GOT3 (cell line): ENCODE measurements around the gene TUSC1.
"Not testable (repeated sequence)": the region's sequence is repeated elsewhere in the genome, so short reads cannot be mapped to it uniquely, and the experiment has no call there.

Experiments used
- DNase-seq: peaks from one replicate; lab custom pipeline; 2025; ENCODE audit warnings: mixed read lengths; lab: John Stamatoyannopoulos, UW

The TUSC1 gene

DNA sequence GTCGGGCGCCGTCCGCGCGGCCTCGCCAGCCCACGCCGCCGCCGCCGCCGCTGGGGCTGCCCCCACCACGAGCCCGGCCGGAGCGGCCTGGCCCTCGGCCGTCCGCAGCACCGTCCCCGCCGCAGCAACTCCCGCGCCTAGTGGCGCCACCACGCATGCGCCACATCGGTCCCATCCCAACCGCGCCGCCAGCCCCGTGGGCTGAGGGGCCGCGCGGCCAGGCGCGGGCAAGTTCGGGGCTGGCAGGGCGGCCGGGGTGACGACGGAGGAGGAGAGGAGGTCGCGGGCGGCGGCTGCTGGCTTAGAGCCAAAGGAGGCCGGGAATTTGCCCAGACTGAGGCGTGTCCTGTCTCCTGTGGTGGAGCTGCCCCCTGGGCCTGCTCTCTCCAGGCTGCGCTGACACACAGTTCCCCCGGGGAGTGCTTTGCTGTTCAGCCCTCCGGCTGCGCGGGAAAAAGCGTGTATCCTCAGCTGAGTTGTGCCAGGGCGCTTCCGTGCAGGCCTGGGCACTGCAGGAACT, at the start of gene TUSC1:
TUSC1 (minus strand) TSS at position 298 of the 520 bp plus-strand sequence; CDS start at position 166, 132 bp downstream.
- peak; percentile 0 for DNase-seq

- no peak for DNase-seq
These were observed 48.7 kb upstream of the TUSC1 start for GRCh38 chr9:25726871-25727410.

DNA sequence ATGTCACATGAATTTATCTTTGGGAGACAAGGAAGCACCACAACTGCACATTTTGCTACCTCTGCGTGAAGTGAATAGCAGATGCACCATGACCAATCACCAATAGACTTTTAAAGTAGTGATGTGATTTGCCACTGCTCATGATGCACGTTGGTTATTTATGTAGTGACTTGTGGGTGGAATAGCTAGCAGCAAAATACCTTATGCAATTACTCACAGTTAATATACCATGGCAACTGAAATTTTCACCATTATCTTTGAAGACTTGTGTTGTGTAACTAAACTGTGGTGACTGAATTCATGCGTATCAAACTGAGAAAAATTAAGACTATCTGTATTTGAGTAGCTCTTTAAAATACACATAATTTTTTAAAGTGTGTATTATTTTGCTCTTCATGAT, 46.2 kb upstream of the TUSC1 start:
- DNase-seq: no peak

DNA sequence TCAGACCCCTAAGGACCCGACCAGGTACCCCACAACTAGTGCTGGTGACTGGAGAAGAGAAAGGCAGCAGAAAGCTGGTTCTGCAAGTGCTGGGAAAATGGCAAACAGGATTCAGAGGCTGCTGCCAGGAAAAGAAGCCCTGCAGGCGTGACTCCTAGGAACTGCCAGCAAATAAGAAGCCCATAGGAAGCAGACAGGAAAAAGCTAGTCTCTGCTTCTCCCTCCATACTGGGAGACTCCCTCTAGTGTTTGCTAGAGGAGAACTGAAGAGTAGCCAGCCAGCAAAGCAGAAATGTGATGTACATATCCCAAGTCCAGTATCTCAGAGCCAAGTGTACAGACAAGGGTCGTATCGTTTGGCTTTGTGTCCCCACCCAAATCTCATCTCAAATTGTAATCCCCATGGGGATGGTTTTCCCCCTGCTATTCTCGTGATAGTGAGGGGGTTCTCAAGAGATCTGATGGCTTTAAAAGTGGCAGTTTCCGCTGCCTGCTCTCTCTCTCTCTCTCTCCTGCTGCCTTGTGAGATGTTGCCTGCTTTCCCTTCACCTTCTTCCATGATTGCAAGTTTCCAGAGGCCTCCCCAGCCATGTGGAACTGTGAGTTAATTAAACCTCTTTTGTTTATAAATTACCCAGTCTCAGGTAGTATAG, 38.1 kb upstream of the TUSC1 start:
- DNase-seq: no peak

DNA sequence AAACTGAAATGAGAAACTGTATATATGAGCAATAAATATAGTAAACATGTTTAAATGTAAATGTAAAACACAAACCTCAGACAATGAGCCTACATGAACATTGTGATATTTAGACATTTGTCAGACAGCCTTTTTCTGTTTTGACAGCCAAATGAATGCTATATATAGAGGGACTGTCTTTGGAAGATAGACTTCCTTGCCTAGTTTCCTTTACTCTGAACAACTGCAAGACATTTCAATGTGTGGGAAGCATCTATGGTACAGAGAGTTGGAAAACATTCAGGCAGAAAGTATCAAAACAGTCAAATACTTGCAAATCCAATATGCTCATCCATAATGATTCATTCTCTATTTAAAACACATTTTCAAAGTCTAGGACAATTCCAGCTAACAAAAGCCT, 31.7 kb upstream of the TUSC1 start:
- no peak for DNase-seq

DNA sequence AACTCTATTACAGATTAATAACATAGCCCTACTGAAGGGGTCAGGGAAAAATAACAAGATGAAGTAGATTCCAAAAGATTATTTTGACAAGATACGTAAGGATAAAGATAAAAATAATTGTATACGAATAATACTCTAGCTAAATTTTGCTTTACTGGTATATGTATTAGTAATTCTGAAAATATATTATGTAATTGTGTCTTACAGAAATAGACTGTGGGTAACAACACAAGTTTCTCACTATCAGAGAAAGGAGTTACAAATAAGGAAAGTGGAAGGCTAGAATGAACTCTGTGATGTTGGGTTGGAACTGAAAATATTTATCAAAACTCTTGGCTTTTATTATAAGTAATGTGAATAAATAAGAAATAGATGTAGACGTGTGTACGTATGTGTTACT, 26.6 kb upstream of the TUSC1 start:
- no peak for DNase-seq

GRCh38 chr9:25703701-25704357, 25.6 kb upstream of the TUSC1 start:
- DNase-seq: no peak

DNA sequence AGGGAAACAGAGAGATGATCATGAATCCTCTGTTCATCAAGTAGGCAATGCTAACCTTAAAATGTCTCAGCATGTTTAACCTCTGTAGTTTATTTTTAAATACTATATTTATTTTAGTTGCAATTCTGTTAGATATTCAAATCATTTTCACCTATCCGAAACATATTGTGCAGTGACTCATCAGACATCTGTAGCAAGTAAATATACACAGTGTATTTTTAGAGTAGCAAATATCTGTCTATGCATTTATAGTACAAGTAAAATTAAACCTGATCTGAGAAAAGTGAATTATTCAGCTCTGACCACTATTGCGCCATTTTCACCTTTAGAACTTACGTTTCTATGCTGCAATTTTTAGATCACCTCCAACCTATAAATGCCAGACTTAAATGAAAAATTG, 24.3 kb upstream of the TUSC1 start:
- DNase-seq: no peak

- not testable (repeated sequence) for DNase-seq
These were observed 22.7 kb upstream of the TUSC1 start for GRCh38 chr9:25700899-25701298.

- DNase-seq: no peak
These were observed 22.2 kb upstream of the TUSC1 start for GRCh38 chr9:25700430-25700829.

GRCh38 chr9:25691786-25692185, 13.5 kb upstream of the TUSC1 start:
- no peak for DNase-seq

DNA sequence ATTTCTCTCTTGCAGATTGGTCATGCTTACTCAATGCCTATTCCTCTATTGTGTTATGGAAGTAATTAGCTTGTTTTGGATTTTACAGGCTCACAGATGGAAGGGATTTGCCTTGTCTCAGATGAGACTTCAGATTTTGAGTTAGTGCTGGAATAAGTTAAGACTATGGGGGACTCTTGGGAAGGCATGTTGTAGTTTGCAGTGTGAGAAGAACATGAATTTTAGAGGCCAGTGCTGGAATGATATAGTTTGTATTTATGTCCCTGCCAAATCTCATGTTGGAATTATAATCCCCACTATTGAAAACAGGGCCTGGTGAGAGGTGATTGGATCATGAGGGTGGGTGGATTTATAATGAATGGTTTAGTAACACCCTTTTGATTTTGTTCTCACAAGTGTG, 6.1 kb upstream of the TUSC1 start:
- DNase-seq: no peak

DNA sequence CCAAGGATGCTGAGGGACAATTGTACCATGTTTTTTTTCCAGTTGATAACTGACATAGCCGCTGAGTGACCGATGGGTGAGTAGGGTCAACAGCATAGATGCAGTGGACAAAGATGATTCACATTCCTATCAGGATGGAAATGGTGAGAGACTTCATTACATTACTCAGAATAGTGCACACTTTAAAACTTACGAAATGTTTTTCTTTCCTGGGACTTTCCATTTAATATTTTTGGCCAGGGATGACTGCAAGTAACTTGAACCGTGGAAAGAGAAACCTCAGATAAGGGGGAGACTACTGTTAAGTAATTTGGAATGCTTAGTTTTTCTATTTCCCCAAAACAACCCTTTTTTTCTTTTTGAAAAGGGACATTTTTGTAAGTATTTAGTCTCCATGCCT, 3.0 kb upstream of the TUSC1 start:
- DNase-seq: no peak

DNA sequence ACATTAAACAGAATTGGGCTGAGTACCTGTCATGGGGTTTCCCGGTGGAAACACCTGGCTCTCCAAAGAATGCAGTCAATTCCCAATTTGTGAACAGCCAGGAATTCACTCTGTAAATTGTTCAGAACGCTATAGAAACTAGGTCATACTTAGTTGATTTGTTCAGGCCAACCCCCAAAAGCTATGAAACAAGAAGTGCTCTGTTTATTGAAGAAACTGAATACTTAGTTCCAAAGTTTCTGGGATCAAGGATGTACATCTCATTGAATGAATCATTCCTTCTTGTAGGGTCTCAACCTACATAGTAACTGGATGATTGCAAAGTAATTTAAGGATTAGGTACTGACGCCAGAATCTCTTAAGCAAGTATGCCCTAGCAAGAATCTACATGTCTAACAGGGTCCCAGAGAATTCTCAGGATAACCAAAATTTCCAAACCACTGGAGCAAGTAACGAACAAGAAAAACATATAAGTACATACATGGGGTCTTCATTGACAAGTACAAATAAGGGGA, 659 bp upstream of the TUSC1 start:
- no peak for DNase-seq

DNA sequence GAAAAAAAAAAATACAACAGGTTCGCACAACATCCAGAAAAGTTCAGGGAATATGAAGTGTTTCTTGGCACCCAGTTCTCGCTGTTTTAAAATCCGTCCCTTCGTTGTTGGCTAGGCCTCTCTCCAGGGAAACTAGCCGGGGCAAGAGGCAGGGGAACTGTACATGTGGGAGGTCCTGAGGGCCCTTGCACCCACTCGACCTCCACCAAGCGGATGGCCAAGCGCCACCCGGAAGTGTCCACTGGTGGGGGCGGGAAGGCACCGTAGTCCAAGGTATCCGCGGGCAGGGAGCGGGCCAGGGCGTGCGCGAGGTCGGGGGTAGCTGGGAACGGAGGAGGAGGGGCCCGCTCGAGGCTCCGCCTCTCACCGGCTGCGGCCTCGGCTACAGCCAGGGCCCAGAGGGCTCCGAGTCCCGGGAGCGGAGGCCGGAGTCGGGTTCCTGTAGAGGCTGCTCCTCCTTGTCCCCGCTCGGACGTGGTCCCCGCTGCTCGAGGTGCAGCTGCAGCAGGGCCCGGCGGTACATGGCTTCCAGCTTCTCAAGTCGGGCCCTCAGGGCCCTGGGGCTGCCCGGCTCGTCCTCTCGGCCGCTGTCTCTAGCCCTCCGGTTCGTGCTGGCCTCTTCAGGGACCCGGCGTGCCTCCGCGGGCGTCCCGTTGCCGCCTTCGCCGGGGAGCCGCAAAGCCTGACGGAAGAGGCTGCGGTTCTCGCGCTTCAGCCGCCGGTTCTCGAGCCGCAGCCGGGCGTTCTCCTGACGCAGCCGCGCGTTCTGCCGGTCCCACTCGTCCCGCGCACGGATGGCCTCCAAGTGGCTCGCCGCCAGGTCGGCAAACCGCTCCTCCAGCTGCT, 720 bp downstream of the TUSC1 start:
- no peak for DNase-seq

DNA sequence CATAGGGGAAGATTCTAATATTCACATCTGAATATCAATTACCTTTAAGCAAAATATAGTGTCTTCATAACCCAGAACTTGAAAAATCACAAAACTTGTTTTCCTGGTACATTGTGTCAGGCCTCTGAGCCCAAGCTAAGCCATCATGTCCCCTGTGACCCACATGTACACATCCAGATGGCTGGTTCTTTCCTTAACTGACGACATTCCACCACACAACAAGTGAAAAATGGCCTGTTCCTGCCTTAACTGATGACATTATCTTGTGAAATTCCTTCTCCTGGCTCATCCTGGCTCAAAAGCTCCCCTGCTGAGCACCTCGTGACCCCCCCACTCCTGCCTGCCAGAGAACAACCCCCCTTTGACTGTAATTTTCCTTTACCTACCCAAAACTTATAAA, 2.4 kb downstream of the TUSC1 start:
- not testable (repeated sequence) for DNase-seq

- DNase-seq: no peak
These were observed 19.7 kb downstream of the TUSC1 start for GRCh38 chr9:25658571-25658970.

DNA sequence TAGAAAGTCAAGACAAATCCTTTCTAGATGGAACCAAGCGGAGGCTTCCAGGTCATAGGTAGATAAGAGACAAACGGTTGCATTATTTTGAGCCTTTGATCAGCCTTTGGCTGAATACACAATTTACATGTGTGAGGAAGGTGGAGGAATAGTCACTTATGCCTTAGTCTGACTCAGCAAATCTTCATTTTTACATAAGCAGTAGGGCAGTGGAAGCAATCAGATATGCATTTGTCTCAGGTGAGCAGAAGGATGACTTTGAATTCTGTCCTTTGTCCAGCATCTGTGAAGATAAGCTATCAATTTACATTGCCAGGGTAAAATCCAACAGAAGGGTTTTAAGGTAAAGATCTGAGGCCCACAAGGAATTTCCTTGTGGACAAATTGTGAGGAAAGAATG, 23.8 kb downstream of the TUSC1 start:
- DNase-seq: no peak

GRCh38 chr9:25648116-25648515, 30.1 kb downstream of the TUSC1 start:
- DNase-seq: no peak

DNA sequence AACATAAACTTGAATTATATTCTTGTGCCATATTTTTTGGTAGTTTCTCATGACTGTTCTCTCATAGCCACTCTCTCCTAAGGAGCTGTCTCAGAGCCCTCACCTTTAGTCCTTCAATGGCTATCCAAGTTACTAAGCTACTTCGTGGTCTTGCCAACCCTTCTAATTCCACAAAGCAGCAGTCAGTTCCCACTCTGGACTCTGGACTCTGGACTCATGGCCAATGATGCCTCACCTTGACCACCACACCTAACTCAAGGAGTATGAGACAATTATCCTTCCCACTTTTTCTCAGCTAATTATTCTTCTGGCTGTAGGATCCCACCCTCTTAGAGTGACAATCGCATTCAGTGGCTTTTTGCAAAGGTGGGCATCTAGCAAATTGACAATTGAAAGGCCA, 42.2 kb downstream of the TUSC1 start:
- no peak for DNase-seq

- no peak for DNase-seq
These were observed 49.0 kb downstream of the TUSC1 start for GRCh38 chr9:25629231-25629630.
